AG10803 (cell line): ENCODE results near the gene CGB7.

ENCODE experiments used
- DNase-seq: peaks from one replicate; pipeline ENCODE4 v3.0.0; 2010; ENCODE audit warnings: low read depth
- H3K4me3 ChIP-seq: 2 replicates; pipeline ENCODE4 v1.5.1; 2011; ENCODE audit warnings: mild to moderate bottlenecking, low read length, control low read depth
- TF ChIP-seq, protein P1 (sequence below): conservative IDR thresholded peaks from 2 replicates; pipeline ENCODE4 v1.5.1; 2011; ENCODE audit warnings: mild to moderate bottlenecking, low read length, control low read depth, inconsistent platforms

The CGB7 gene

DNA sequence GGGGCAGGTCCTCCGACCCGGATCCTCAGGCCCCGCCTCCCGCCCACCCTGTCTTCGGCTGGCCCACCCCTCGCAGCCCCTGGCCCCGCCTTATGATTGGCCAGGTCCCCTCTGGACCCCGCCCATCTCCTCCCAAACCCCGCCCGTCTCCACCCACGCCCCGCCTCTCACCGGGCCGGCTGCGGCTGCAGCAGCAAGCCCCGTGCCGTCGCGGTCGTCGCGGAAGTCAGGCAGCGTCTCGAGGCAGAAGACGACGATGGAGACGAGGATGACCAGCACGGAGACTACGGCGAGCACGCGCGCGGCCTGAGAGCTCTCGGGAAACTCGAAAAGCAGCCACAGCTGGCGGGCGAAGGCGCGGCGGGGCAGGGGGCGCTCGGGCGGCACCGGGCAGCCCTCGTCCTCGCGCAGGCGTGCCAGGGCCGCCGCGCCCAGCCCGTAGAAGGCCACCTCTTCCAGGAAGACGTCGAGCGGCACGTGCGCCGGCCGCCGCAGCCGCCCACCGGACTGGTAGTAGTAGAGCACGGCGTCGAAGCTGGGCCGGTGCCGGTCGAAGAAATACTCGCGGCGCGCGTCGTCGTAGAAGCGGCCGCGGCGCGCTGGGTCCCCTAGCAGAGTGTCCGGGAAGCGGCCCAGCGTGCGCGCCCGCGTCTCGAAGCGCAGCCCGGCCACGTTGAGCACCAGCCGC lies 14.5 kb upstream of the CGB7 start:
- no peak for DNase-seq
- no peak overlapping the region for H3K4me3 ChIP-seq
- TF ChIP-seq, protein P1, sequence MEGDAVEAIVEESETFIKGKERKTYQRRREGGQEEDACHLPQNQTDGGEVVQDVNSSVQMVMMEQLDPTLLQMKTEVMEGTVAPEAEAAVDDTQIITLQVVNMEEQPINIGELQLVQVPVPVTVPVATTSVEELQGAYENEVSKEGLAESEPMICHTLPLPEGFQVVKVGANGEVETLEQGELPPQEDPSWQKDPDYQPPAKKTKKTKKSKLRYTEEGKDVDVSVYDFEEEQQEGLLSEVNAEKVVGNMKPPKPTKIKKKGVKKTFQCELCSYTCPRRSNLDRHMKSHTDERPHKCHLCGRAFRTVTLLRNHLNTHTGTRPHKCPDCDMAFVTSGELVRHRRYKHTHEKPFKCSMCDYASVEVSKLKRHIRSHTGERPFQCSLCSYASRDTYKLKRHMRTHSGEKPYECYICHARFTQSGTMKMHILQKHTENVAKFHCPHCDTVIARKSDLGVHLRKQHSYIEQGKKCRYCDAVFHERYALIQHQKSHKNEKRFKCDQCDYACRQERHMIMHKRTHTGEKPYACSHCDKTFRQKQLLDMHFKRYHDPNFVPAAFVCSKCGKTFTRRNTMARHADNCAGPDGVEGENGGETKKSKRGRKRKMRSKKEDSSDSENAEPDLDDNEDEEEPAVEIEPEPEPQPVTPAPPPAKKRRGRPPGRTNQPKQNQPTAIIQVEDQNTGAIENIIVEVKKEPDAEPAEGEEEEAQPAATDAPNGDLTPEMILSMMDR: no peak

DNA sequence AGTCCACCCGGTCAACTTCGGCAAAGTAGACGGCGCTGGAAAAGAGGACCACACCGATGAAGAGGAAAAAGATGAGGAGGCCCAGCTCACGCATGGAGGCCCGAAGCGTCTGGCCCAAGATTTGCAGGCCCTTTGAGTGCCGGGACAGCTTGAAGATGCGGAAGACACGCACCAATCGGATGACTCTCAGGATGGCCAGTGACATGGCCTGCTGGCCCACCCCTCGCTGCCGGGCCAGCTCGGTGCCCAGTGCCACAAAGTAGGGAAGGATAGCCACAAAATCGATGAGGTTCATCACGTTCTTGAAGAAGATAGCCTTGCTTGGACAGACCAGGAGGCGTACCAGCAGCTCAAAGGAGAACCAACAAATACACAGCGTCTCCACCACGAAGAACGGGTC lies 12.9 kb upstream of the CGB7 start:
- DNase-seq: no peak
- TF ChIP-seq, protein P1: no peak
- no peak overlapping the region for H3K4me3 ChIP-seq

DNA sequence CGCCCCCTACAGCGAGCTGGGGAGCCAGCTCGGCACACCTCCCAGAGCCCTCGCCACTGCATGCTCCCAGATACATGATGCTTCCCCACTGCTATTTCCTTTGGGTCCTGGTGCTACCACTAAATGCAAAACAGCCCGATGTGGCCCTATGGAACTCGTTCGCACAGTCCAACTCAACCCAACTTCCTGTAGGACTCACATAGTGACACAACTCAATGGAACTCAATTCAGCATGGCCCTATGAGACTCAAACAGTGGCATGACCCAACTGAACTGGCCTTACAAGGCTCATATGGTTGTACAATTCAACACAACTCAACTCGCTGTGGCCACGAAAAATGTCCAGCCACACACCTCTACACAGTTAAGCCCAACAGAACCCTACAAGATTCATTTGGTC lies 11.5 kb upstream of the CGB7 start:
- no peak for DNase-seq
- TF ChIP-seq, protein P1: no peak
- no peak overlapping the region for H3K4me3 ChIP-seq

DNA sequence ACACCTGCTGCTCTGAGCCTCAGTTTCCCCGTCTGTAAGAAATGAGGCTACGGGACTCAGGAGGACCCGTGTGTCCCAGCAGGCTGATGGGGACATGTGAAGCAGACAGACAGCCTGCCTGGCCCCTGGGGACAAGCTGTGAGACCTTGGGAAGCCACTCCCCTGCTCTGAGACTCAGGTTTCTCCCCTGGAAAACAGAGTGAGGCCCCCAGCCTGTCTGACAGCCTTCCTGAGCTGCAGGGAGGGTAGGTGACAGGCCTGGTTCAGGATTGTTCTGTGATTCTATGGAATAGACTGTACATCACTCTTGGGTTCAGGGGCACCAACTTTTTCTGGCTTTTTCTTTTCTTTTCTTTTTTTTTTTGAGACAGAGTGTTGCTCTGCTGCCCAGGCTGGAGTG lies 10.0 kb upstream of the CGB7 start:
- TF ChIP-seq, protein P1: no peak
- no peak overlapping the region for H3K4me3 ChIP-seq
- no peak for DNase-seq

DNA sequence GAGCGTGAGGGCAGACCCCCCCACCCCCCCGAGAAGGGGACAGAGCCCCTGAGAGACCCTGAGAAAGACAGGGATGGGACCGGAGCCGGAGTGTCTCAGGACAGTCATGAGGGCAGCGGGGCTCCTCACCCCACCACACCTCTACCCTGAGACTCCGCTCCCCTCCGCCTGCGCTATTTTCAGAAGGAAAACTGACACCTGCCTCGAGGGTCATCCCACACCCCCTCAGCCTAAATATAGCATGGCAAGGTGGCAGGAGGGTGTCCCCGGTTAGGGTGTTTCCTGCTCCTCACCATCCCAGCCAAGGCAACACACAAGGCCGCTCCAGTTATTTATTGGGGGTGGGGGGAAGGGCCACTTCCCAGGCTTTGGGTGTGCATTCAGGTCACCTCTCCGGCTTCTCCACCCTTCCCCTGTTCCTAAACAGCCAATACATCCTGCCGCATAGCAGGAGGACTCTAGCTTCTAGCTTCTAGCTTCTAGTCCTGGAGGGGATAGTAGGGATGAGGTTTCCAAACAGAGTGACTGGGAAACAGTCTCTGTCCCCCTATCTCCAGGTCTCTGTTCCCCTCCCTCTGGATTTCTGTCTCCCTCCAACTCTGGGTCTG lies 8.5 kb upstream of the CGB7 start:
- H3K4me3 ChIP-seq: no peak overlapping the region
- TF ChIP-seq, protein P1: no peak
- no peak for DNase-seq

DNA sequence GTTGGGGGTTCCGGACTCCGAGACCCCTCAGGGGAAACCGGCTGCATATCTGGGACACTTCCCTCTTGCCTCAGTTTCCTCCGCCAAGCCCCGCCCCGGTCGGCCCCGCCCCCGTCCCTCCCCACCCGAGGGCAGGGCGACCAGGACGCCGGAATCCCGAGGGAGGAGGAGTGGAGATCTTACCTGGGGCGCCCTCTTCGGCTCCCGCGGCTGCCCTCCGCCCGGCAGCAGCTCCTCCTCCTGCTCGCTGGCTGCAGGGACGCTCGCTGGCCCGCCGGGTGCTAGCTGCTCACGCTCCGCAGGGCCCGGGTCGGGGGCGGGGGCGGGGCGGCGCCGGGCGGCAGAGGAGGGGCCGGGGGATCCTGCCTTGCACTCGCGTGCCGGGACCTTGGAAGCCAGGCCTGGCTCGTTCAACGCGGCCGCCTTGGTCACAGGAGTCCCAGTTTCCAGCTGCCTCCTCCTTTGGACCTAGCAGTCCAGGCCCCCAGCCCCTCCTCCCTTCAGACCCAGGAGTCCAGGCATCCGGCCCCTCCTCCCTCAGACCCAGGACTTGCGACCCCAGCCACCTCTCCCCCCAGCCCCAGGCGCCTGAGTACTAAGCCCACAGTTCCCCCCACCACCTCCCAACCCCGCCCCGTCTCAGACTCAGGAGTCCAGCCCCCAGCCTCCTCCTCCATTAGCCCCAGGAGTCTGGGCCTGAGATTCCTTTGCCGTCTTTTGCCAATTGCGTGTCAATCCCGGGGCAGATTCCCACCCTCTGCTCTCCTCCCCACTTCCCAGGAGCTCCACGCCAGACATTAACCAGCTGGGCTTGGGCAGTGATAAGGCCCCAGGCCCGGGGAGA lies 7.4 kb upstream of the CGB7 start, which contains the start of gene NTF4:
Gene NTF4, minus strand, starts transcription at position 51 of the 844 bp plus-strand sequence. CDS start 2,821 bp downstream, outside the sequence.
- TF ChIP-seq, protein P1: no peak
- DNase-seq: no peak
- H3K4me3 ChIP-seq: peak within 1 kb of the TSS; percentile 29
